Right lobe of liver (tissue), 4 donors: ENCODE results near the gene GATAD1.

ENCODE experiments used
- POLR2A ChIP-seq: fragments of 450-650 bp; IDR thresholded peaks from one replicate; pipeline ENCODE4 v1.6.1; 2017; ENCODE audit warnings: antibody characterized with exemption, mild to moderate bottlenecking
- TF ChIP-seq, protein P1 (sequence below), 4 donors: fragments of 200-600 bp in 3 of 4; fragments of 450-650 bp in 1 of 4; IDR thresholded peaks; one replicate each; pipeline versions ENCODE4 v1.5.1 to v1.8.0; 2016 to 2022; ENCODE audit warnings: antibody characterized with exemption in 4 of 4, mild to moderate bottlenecking in 2 of 4
- donor health status: DM: no; HTN: no; CAD: no.
- donor health status: DM: no; HTN: no; CAD: no.
- donor health status: DM: no; HTN: yes; CAD: no.

DNA sequence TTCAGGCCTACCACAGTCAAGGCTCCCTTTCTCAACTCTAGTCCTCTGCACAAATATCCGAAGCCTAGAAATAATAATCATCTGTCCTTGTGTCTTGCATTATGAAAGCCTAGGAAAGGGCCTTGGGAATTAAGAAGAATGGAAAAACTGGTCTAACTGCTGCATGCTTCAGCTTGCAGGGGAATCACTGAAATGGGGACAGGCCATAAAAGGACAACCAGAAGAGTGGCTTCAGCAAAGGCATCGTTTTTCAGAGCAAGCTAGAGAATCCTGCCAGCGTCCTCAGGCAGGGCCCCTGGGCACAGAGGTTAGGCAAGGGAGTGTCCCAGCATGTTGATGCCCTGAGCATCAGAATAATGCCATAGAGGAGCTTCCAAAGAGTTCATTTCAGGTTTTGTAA lies 17.2 kb downstream of the GATAD1 start:
- TF ChIP-seq, protein P1, sequence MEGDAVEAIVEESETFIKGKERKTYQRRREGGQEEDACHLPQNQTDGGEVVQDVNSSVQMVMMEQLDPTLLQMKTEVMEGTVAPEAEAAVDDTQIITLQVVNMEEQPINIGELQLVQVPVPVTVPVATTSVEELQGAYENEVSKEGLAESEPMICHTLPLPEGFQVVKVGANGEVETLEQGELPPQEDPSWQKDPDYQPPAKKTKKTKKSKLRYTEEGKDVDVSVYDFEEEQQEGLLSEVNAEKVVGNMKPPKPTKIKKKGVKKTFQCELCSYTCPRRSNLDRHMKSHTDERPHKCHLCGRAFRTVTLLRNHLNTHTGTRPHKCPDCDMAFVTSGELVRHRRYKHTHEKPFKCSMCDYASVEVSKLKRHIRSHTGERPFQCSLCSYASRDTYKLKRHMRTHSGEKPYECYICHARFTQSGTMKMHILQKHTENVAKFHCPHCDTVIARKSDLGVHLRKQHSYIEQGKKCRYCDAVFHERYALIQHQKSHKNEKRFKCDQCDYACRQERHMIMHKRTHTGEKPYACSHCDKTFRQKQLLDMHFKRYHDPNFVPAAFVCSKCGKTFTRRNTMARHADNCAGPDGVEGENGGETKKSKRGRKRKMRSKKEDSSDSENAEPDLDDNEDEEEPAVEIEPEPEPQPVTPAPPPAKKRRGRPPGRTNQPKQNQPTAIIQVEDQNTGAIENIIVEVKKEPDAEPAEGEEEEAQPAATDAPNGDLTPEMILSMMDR (IDR thresholded peaks at IDR 0.05): no peak
- no peak for TF ChIP-seq POLR2A
